ENCODE measurements around the gene FBXW8. TPM values are rescaled to one million over a fixed set of nuclear protein-coding genes. Genes with fewer than 3 reads are reported as not detected.
A peak's percentile ranks its signal among the peaks of the same experiment; 100 is the strongest.

Gene FBXW8
- total RNA-seq (1 to 10 TPM; 8.0 to 9.6 (median 8.6) TPM), polyA plus RNA-seq (1 to 10 TPM; 3.6 to 4.9 TPM)

- Histone ChIP-seq H3K9me3 (no peaks in the 10 kb centered on the region), H3K27me3 (no peaks in the 10 kb centered on the region), H3K4me1 (peaks cover 0 to 4% (median 0%) of the 10 kb centered on the region in 3 donors), H3K27ac (peak within 1 kb of the TSS; percentile 44 to 75 (median 70)), H3K36me3 (no peaks in the 10 kb centered on the region), H3K4me3 (peak within 1 kb of the TSS; percentile 77 to 98 (median 92))
- intact Hi-C loops (cut with DNase I): no loop called here
- no peak for TF ChIP-seq CTCF (IDR thresholded peaks at IDR 0.05)
- ATAC-seq (peak; percentile 91 to 97 (median 94)), DNase-seq (peak; percentile 56 to 89 (median 71)), FAIRE-seq (no peak)
- WGBS, 2 donors: 0% methylated on average over 52 to 82 of the region's 82 CpGs
Measured at GRCh38 chr12:116910645-116911451, at the start of gene FBXW8. TSS of gene FBXW8 (plus strand) at chr12:116910950. CDS start at chr12:116911038, 88 bp downstream.

GRCh38 chr12:116861320-116861719, 49.4 kb upstream of the FBXW8 start:
- TF ChIP-seq CTCF (IDR thresholded peaks at IDR 0.05): no peak
- ATAC-seq (peak in 3 of 4 donors; percentile 44 to 70 (median 70)), DNase-seq (peak in 2 of 6 donors; percentile 11 to 31), FAIRE-seq (no peak)
- Histone ChIP-seq H3K4me1 (no peaks in the 10 kb centered on the region), H3K4me3 (no peak overlapping the region), H3K36me3 (no peaks in the 10 kb centered on the region), H3K27me3 (no peaks in the 10 kb centered on the region), H3K9me3 (no peaks in the 10 kb centered on the region), H3K27ac (no peak overlapping the region)
- 16 to 33% methylated on average over 12 of the region's 12 CpGs for whole genome bisulfite sequencing, 2 donors
- intact Hi-C loops (cut with DNase I): no loop called here

- Histone ChIP-seq H3K27me3 (no peaks in the 10 kb centered on the region), H3K4me3 (no peak overlapping the region), H3K36me3 (no peaks in the 10 kb centered on the region), H3K9me3 (no peaks in the 10 kb centered on the region), H3K27ac (no peak overlapping the region), H3K4me1 (no peaks in the 10 kb centered on the region)
- intact Hi-C loops (cut with DNase I): no loop called here
- no peak for TF ChIP-seq CTCF (IDR thresholded peaks at IDR 0.05)
- ATAC-seq (no peak), FAIRE-seq (no peak), DNase-seq (no peak)
- WGBS, 2 donors: 78 to 86% methylated on average over 4 of the region's 4 CpGs
Measured at GRCh38 chr12:116862167-116862566, 48.6 kb upstream of the FBXW8 start.

- DNase-seq (no peak), FAIRE-seq (no peak), ATAC-seq (no peak)
- intact Hi-C loops (cut with DNase I): no loop called here
- no peak overlapping the region for H3K4me3 ChIP-seq
- no peaks in the 10 kb centered on the region for H3K4me1 ChIP-seq
- no peak for TF ChIP-seq CTCF (IDR thresholded peaks at IDR 0.05)
- no peaks in the 10 kb centered on the region for H3K27me3 ChIP-seq
- H3K27ac ChIP-seq: no peak overlapping the region
- WGBS, 2 donors: 52 to 56% methylated on average over 6 of the region's 6 CpGs
- no peaks in the 10 kb centered on the region for H3K9me3 ChIP-seq
- H3K36me3 ChIP-seq: no peaks in the 10 kb centered on the region
Measured at GRCh38 chr12:116863275-116863767, 47.4 kb upstream of the FBXW8 start.

Measured in pancreas (tissue), 10 donors.